H1 (cell line): ENCODE results near the gene ASCC3. TPM values are rescaled to one million over a fixed set of nuclear protein-coding genes. Genes with fewer than 3 reads are reported as not detected.

Experiments
- GABPA ChIP-seq: IDR thresholded peaks from 2 replicates; pipeline ENCODE4 v1.6.1; 2011; ENCODE audit warnings: mild to moderate bottlenecking, low read length, moderate library complexity, borderline replicate concordance; ENCODE audit not compliant: insufficient read depth
- HDAC6 ChIP-seq: IDR thresholded peaks from one replicate; pipeline ENCODE4 v1.7.1; 2012; ENCODE audit warnings: low read depth, mild to moderate bottlenecking, inconsistent platforms, low read length, moderate library complexity
- KDM4A ChIP-seq: IDR thresholded peaks from one replicate; pipeline ENCODE4 v1.7.1; 2012; ENCODE audit warnings: low read depth, mild to moderate bottlenecking, moderate library complexity, low read length, inconsistent platforms; ENCODE audit not compliant: severe bottlenecking
- NRF1 ChIP-seq: IDR thresholded peaks from 2 replicates; pipeline ENCODE4 v1.6.1; 2011; ENCODE audit warnings: mild to moderate bottlenecking, low read depth, low read length, improper control_type of control experiment
- POLR2A ChIP-seq, 2 experiments: IDR thresholded peaks; 1 replicate in 1 of 2; 2 replicates in 1 of 2; pipeline ENCODE4 v1.6.1; 2011; ENCODE audit warnings: low read depth in 2 of 2, low read length in 2 of 2, mild to moderate bottlenecking in 2 of 2; ENCODE audit errors: control extremely low read depth in 1 of 2
- RAD21 ChIP-seq, 2 experiments: IDR thresholded peaks in 1 of 2; conservative IDR thresholded peaks in 1 of 2; 2 replicates each; pipeline ENCODE4 v1.6.1; 2011; ENCODE audit warnings: low read depth in 2 of 2, low read length in 2 of 2, improper control_type of control experiment in 1 of 2, inconsistent platforms in 1 of 2, mild to moderate bottlenecking in 1 of 2, moderate library complexity in 1 of 2
- RNF2 ChIP-seq: fragments of 200-900, 300-1000 bp; sonication (generic); IDR thresholded peaks from 2 replicates; pipeline ENCODE4 v1.7.1; 2016; ENCODE audit warnings: borderline replicate concordance, low read depth, mild to moderate bottlenecking, antibody characterized with exemption, low read length; ENCODE audit not compliant: poor library complexity, severe bottlenecking; ENCODE audit errors: missing control alignments
- SAP30 ChIP-seq: fragments of 300-600 bp; sonication (generic); IDR thresholded peaks from 2 replicates; pipeline ENCODE4 v1.7.1; 2012; ENCODE audit warnings: low read length, moderate library complexity, mild to moderate bottlenecking, inconsistent platforms; ENCODE audit not compliant: insufficient read depth, insufficient replicate concordance
- SIN3A ChIP-seq, 2 experiments: IDR thresholded peaks in 1 of 2; conservative IDR thresholded peaks in 1 of 2; 2 replicates each; pipeline ENCODE4 v1.6.1; 2011 to 2012; ENCODE audit warnings: low read length in 2 of 2, improper control_type of control experiment in 1 of 2, low read depth in 1 of 2, mild to moderate bottlenecking in 1 of 2
- TCF12 ChIP-seq: IDR thresholded peaks from 2 replicates; pipeline ENCODE4 v1.6.1; 2011; ENCODE audit warnings: low read depth, mild to moderate bottlenecking, low read length
- polyA plus RNA-seq, 7 experiments: library from polyadenylated mRNA; depleted of rRNA in 3 of 7; stranded (reverse) in 5 of 7; unstranded in 2 of 7; fragments of >200 nt in 5 of 7; fragments of 200-250 nt in 2 of 7; gene quantifications; 1 replicate in 5 of 7; 2 replicates in 1 of 7; 4 replicates in 1 of 7; pipeline versions ENCODE4 v1.2.1 to v1.2.3, GENCODE V29; 2011 to 2013; ENCODE audit warnings: missing spikeins in 2 of 7, mixed read lengths in 2 of 7
- total RNA-seq: library from RNA; stranded (reverse); fragmentation: NEBNext Ultra II Directional; extraction: Animal tissue kit (Norgen Biotek cat#: 25700); gene quantifications from 2 replicates; pipeline ENCODE4 v1.2.1, GENCODE V29; 2021
- TF ChIP-seq, protein P1 (sequence below): fragments of 300-600 bp; sonication (generic); IDR thresholded peaks from 2 replicates; pipeline ENCODE4 v1.7.1; 2012; ENCODE audit warnings: low read length, moderate library complexity, mild to moderate bottlenecking, inconsistent platforms; ENCODE audit not compliant: insufficient replicate concordance

The ASCC3 gene
- total and polyA plus RNA-seq, 2 of the 8 experiments (the other 6 are each of a cell fraction or from before 2014, with no cell fraction given), result 37.5 to 77.8 TPM

DNA sequence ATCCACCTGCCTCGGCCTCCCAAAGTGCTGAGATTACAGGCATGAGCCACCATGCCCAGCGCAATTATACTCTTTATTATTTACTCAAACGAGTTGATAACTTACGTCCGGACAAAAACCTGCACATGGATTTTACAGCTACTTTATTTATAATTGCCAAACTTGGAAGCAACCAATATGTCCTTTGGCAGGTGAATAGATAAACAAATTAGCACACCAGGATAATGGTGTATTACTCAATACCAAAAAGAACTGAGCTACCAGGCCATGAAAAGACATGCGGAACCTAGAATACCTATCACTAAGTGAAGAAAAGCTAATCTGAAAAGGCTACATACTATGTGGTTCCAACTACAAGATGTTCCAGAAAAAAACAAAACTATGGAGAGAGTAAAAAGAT, 168.1 kb downstream of the ASCC3 start (continued):
- TF ChIP-seq, protein P1, sequence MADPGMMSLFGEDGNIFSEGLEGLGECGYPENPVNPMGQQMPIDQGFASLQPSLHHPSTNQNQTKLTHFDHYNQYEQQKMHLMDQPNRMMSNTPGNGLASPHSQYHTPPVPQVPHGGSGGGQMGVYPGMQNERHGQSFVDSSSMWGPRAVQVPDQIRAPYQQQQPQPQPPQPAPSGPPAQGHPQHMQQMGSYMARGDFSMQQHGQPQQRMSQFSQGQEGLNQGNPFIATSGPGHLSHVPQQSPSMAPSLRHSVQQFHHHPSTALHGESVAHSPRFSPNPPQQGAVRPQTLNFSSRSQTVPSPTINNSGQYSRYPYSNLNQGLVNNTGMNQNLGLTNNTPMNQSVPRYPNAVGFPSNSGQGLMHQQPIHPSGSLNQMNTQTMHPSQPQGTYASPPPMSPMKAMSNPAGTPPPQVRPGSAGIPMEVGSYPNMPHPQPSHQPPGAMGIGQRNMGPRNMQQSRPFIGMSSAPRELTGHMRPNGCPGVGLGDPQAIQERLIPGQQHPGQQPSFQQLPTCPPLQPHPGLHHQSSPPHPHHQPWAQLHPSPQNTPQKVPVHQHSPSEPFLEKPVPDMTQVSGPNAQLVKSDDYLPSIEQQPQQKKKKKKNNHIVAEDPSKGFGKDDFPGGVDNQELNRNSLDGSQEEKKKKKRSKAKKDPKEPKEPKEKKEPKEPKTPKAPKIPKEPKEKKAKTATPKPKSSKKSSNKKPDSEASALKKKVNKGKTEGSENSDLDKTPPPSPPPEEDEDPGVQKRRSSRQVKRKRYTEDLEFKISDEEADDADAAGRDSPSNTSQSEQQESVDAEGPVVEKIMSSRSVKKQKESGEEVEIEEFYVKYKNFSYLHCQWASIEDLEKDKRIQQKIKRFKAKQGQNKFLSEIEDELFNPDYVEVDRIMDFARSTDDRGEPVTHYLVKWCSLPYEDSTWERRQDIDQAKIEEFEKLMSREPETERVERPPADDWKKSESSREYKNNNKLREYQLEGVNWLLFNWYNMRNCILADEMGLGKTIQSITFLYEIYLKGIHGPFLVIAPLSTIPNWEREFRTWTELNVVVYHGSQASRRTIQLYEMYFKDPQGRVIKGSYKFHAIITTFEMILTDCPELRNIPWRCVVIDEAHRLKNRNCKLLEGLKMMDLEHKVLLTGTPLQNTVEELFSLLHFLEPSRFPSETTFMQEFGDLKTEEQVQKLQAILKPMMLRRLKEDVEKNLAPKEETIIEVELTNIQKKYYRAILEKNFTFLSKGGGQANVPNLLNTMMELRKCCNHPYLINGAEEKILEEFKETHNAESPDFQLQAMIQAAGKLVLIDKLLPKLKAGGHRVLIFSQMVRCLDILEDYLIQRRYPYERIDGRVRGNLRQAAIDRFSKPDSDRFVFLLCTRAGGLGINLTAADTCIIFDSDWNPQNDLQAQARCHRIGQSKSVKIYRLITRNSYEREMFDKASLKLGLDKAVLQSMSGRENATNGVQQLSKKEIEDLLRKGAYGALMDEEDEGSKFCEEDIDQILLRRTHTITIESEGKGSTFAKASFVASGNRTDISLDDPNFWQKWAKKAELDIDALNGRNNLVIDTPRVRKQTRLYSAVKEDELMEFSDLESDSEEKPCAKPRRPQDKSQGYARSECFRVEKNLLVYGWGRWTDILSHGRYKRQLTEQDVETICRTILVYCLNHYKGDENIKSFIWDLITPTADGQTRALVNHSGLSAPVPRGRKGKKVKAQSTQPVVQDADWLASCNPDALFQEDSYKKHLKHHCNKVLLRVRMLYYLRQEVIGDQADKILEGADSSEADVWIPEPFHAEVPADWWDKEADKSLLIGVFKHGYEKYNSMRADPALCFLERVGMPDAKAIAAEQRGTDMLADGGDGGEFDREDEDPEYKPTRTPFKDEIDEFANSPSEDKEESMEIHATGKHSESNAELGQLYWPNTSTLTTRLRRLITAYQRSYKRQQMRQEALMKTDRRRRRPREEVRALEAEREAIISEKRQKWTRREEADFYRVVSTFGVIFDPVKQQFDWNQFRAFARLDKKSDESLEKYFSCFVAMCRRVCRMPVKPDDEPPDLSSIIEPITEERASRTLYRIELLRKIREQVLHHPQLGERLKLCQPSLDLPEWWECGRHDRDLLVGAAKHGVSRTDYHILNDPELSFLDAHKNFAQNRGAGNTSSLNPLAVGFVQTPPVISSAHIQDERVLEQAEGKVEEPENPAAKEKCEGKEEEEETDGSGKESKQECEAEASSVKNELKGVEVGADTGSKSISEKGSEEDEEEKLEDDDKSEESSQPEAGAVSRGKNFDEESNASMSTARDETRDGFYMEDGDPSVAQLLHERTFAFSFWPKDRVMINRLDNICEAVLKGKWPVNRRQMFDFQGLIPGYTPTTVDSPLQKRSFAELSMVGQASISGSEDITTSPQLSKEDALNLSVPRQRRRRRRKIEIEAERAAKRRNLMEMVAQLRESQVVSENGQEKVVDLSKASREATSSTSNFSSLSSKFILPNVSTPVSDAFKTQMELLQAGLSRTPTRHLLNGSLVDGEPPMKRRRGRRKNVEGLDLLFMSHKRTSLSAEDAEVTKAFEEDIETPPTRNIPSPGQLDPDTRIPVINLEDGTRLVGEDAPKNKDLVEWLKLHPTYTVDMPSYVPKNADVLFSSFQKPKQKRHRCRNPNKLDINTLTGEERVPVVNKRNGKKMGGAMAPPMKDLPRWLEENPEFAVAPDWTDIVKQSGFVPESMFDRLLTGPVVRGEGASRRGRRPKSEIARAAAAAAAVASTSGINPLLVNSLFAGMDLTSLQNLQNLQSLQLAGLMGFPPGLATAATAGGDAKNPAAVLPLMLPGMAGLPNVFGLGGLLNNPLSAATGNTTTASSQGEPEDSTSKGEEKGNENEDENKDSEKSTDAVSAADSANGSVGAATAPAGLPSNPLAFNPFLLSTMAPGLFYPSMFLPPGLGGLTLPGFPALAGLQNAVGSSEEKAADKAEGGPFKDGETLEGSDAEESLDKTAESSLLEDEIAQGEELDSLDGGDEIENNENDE, result no peak
- no peak for TF ChIP-seq RAD21 (IDR thresholded peaks at IDR 0.05 in 1 of 2, conservative IDR thresholded peaks at IDR 0.05 in 1 of 2; ENCODE audit: low read depth in 2 of 2, low read length in 2 of 2)
- no peak for TF ChIP-seq SAP30
- no peak for TF ChIP-seq RNF2
- TF ChIP-seq SIN3A (conservative IDR thresholded peaks at IDR 0.05 in 1 of 2, IDR thresholded peaks at IDR 0.05 in 1 of 2; ENCODE audit: low read depth in 1 of 2, low read length in 2 of 2), result no peak
- TF ChIP-seq TCF12, result no peak
- no peak for TF ChIP-seq GABPA
- no peak for TF ChIP-seq NRF1
- TF ChIP-seq KDM4A, result no peak
- no peak for TF ChIP-seq HDAC6
- TF ChIP-seq POLR2A (IDR thresholded peaks at IDR 0.05; ENCODE audit: control extremely low read depth in 1 of 2, low read depth in 2 of 2, low read length in 2 of 2), result no peak
- TF ChIP-seq, all 59 proteins: peak for 0
